Lower leg skin (tissue), 3 donors: Measurements from ENCODE around the gene TCERG1L.

Experiments used
- CTCF ChIP-seq, 3 donors: fragments of 450-650 bp; IDR thresholded peaks; one replicate each; pipeline ENCODE4 v1.5.1; 2016; ENCODE audit warnings: antibody characterized with exemption in 3 of 3, mild to moderate bottlenecking in 3 of 3, moderate library complexity in 2 of 3
- POLR2A ChIP-seq, 2 donors: fragments of 450-650 bp; IDR thresholded peaks; one replicate each; pipeline ENCODE4 v1.6.1; 2016 to 2017; ENCODE audit warnings: antibody characterized with exemption in 2 of 2, mild to moderate bottlenecking in 1 of 2, moderate library complexity in 1 of 2

- no peak for TF ChIP-seq CTCF (IDR thresholded peaks at IDR 0.05)
- no peak for TF ChIP-seq POLR2A (IDR thresholded peaks at IDR 0.05)
Measured at GRCh38 chr10:131245475-131246059, 66.0 kb downstream of the TCERG1L start.
